Mesendoderm (in vitro differentiated cells): ENCODE results near the gene ROR1.

Experiments used
- DNase-seq: peaks from one replicate; pipeline ENCODE4 v3.0.0; 2013
- H2AK5ac ChIP-seq: 2 replicates; pipeline ENCODE4 v1.6.1; 2013; ENCODE audit warnings: low read length, inconsistent platforms
- H2BK120ac ChIP-seq: 2 replicates; pipeline ENCODE4 v1.6.1; 2013; ENCODE audit warnings: low read depth, mild to moderate bottlenecking, low read length, moderate library complexity, mixed read lengths
- H2BK15ac ChIP-seq: replicated peaks from 2 replicates; pipeline ENCODE4 v1.6.1; 2013; ENCODE audit warnings: low read depth, mild to moderate bottlenecking, moderate library complexity
- H2BK5ac ChIP-seq: 2 replicates; pipeline ENCODE4 v1.6.1; 2013; ENCODE audit warnings: low read length, inconsistent platforms
- H3K18ac ChIP-seq: 2 replicates; pipeline ENCODE4 v1.6.1; 2013; ENCODE audit warnings: mild to moderate bottlenecking, low read length, mixed read lengths
- H3K23ac ChIP-seq: one replicate; pipeline ENCODE4 v1.6.1; 2013; ENCODE audit warnings: low read length
- H3K27ac ChIP-seq: 2 replicates; pipeline ENCODE4 v1.5.1; 2013; ENCODE audit warnings: low read depth, mild to moderate bottlenecking, inconsistent platforms, low read length, moderate library complexity
- H3K27me3 ChIP-seq: 2 replicates; pipeline ENCODE4 v1.6.1; 2013; ENCODE audit warnings: low read length, control low read depth, mild to moderate bottlenecking, inconsistent platforms; ENCODE audit not compliant: insufficient read depth, poor library complexity
- H3K36me3 ChIP-seq: 2 replicates; pipeline ENCODE4 v1.6.1; 2013; ENCODE audit warnings: low read length, inconsistent platforms; ENCODE audit not compliant: control insufficient read depth, insufficient read depth
- H3K4ac ChIP-seq: one replicate; pipeline ENCODE4 v1.6.1; 2013; ENCODE audit warnings: low read depth, mild to moderate bottlenecking, low read length, moderate library complexity
- H3K4me1 ChIP-seq: 2 replicates; pipeline ENCODE4 v1.6.1; 2013; ENCODE audit warnings: low read depth, low read length, inconsistent platforms; ENCODE audit not compliant: control insufficient read depth
- H3K4me2 ChIP-seq: 2 replicates; pipeline ENCODE4 v1.6.1; 2013; ENCODE audit warnings: low read length
- H3K4me3 ChIP-seq: 2 replicates; pipeline ENCODE4 v1.5.1; 2013; ENCODE audit warnings: mild to moderate bottlenecking, low read length
- H3K56ac ChIP-seq: one replicate; pipeline ENCODE4 v1.6.1; 2013; ENCODE audit warnings: low read length
- H3K79me1 ChIP-seq: 2 replicates; pipeline ENCODE4 v1.6.1; 2013; ENCODE audit warnings: low read length, inconsistent platforms
- H3K79me2 ChIP-seq: 2 replicates; pipeline ENCODE4 v1.6.1; 2013; ENCODE audit warnings: mild to moderate bottlenecking, low read length; ENCODE audit not compliant: control insufficient read depth, insufficient read depth
- H3K9ac ChIP-seq: 2 replicates; pipeline ENCODE4 v1.6.1; 2013; ENCODE audit warnings: low read length, inconsistent platforms
- H4K5ac ChIP-seq: one replicate; pipeline ENCODE4 v1.6.1; 2013; ENCODE audit warnings: low read length
- H4K8ac ChIP-seq: one replicate; pipeline ENCODE4 v1.6.1; 2013; ENCODE audit warnings: low read depth, mild to moderate bottlenecking, control low read depth, low read length, moderate library complexity
- WGBS: extraction: QIAGEN DNeasy Blood & Tissue Kit; methylation state at CpG from one replicate; pipeline ENCODE4 v1.1.7; 2013; ENCODE audit warnings: low lambda C conversion rate, missing lambda C conversion rate; ENCODE audit not compliant: insufficient coverage; ENCODE audit errors: extremely low coverage; 5-methylcytosine and 5-hydroxymethylcytosine counted together

The ROR1 gene

GRCh38 chr1:63935143-63935542 is 161.3 kb downstream of the ROR1 start:
- Histone ChIP-seq H3K23ac (no peak overlapping the region), H2BK120ac (no peak overlapping the region), H3K36me3 (no peaks in the 10 kb centered on the region), H3K18ac (no peak overlapping the region), H3K79me2 (peaks cover 2% of the 10 kb centered on the region), H3K79me1 (no peaks in the 10 kb centered on the region), H4K8ac (no peak overlapping the region), H3K4me1 (no peaks in the 10 kb centered on the region), H3K27me3 (no peaks in the 10 kb centered on the region), H3K56ac (no peak overlapping the region), H3K27ac (no peak overlapping the region), H2BK5ac (no peak overlapping the region), H2BK15ac (no peak overlapping the region), H3K4me2 (no peak overlapping the region), H3K4me3 (no peak overlapping the region), H4K5ac (no peak overlapping the region), H3K9ac (no peak overlapping the region), H3K4ac (no peak overlapping the region), H2AK5ac (no peak overlapping the region)
- no peak for DNase-seq
- WGBS = no CpG with 5 or more reads among the region's 1 CpG

GRCh38 chr1:63935553-63935952 is 161.7 kb downstream of the ROR1 start:
- Histone ChIP-seq H4K5ac (no peak overlapping the region), H3K4me2 (no peak overlapping the region), H3K4me3 (no peak overlapping the region), H2BK5ac (no peak overlapping the region), H3K18ac (no peak overlapping the region), H3K4ac (no peak overlapping the region), H4K8ac (no peak overlapping the region), H3K4me1 (no peaks in the 10 kb centered on the region), H3K56ac (no peak overlapping the region), H3K79me1 (no peaks in the 10 kb centered on the region), H3K9ac (no peak overlapping the region), H3K36me3 (no peaks in the 10 kb centered on the region), H3K79me2 (peaks cover 2% of the 10 kb centered on the region), H2BK15ac (no peak overlapping the region), H2BK120ac (no peak overlapping the region), H3K23ac (no peak overlapping the region), H3K27ac (no peak overlapping the region), H2AK5ac (no peak overlapping the region), H3K27me3 (no peaks in the 10 kb centered on the region)
- no peak for DNase-seq
- no CpG with 5 or more reads among the region's 1 CpG for WGBS

GRCh38 chr1:63936276-63936675 is 162.5 kb downstream of the ROR1 start:
- Histone ChIP-seq H3K4ac (no peak overlapping the region), H4K5ac (no peak overlapping the region), H2BK5ac (no peak overlapping the region), H3K18ac (no peak overlapping the region), H3K9ac (no peak overlapping the region), H3K27ac (no peak overlapping the region), H3K36me3 (no peaks in the 10 kb centered on the region), H3K4me3 (no peak overlapping the region), H3K27me3 (no peaks in the 10 kb centered on the region), H2BK120ac (no peak overlapping the region), H4K8ac (no peak overlapping the region), H3K79me1 (no peaks in the 10 kb centered on the region), H3K79me2 (peaks cover 2% of the 10 kb centered on the region), H2AK5ac (no peak overlapping the region), H3K23ac (no peak overlapping the region), H3K4me2 (no peak overlapping the region), H2BK15ac (no peak overlapping the region), H3K56ac (no peak overlapping the region), H3K4me1 (no peaks in the 10 kb centered on the region)
- no peak for DNase-seq
- 100% methylated on average over 1 of the region's 1 CpG for WGBS

- no peak overlapping the region for H2BK5ac ChIP-seq
- H3K27ac ChIP-seq = no peak overlapping the region
- H2BK120ac ChIP-seq = no peak overlapping the region
- H2AK5ac ChIP-seq = no peak overlapping the region
- no peaks in the 10 kb centered on the region for H3K36me3 ChIP-seq
- peaks cover 2% of the 10 kb centered on the region for H3K79me2 ChIP-seq
- H3K4me1 ChIP-seq = no peaks in the 10 kb centered on the region
- no peak overlapping the region for H3K4me2 ChIP-seq
- no peak overlapping the region for H3K4ac ChIP-seq
- H2BK15ac ChIP-seq = no peak overlapping the region
- no peak overlapping the region for H3K9ac ChIP-seq
- no peak for DNase-seq
- H4K8ac ChIP-seq = no peak overlapping the region
- no peaks in the 10 kb centered on the region for H3K27me3 ChIP-seq
- no peak overlapping the region for H3K4me3 ChIP-seq
- H3K56ac ChIP-seq = no peak overlapping the region
- H3K18ac ChIP-seq = no peak overlapping the region
- H3K79me1 ChIP-seq = no peaks in the 10 kb centered on the region
- no peak overlapping the region for H3K23ac ChIP-seq
- H4K5ac ChIP-seq = no peak overlapping the region
- no CpG with 5 or more reads among the region's 2 CpGs for WGBS
Observed at GRCh38 chr1:63936801-63937200, 163.0 kb downstream of the ROR1 start.

GRCh38 chr1:63937461-63938022 is 163.7 kb downstream of the ROR1 start:
- Histone ChIP-seq H3K56ac (no peak overlapping the region), H3K36me3 (no peaks in the 10 kb centered on the region), H3K9ac (no peak overlapping the region), H3K79me1 (no peaks in the 10 kb centered on the region), H3K4ac (no peak overlapping the region), H2BK15ac (no peak overlapping the region), H3K79me2 (peaks cover 2% of the 10 kb centered on the region), H4K8ac (no peak overlapping the region), H4K5ac (no peak overlapping the region), H3K23ac (no peak overlapping the region), H3K27ac (no peak overlapping the region), H3K27me3 (no peaks in the 10 kb centered on the region), H3K4me1 (no peaks in the 10 kb centered on the region), H3K4me3 (no peak overlapping the region), H2AK5ac (no peak overlapping the region), H3K18ac (no peak overlapping the region), H2BK120ac (no peak overlapping the region), H3K4me2 (no peak overlapping the region), H2BK5ac (no peak overlapping the region)
- WGBS = no CpG with 5 or more reads among the region's 3 CpGs
- no peak for DNase-seq

GRCh38 chr1:63940440-63940839 is 166.6 kb downstream of the ROR1 start:
- no peak overlapping the region for H3K4me2 ChIP-seq
- H3K18ac ChIP-seq = no peak overlapping the region
- no peak for DNase-seq
- no peak overlapping the region for H3K56ac ChIP-seq
- H2AK5ac ChIP-seq = no peak overlapping the region
- no peak overlapping the region for H2BK5ac ChIP-seq
- H3K4ac ChIP-seq = no peak overlapping the region
- no peak overlapping the region for H3K9ac ChIP-seq
- H3K27me3 ChIP-seq = no peaks in the 10 kb centered on the region
- H4K5ac ChIP-seq = no peak overlapping the region
- H3K27ac ChIP-seq = no peak overlapping the region
- H4K8ac ChIP-seq = no peak overlapping the region
- H3K4me1 ChIP-seq = peaks cover 3% of the 10 kb centered on the region
- H2BK120ac ChIP-seq = no peak overlapping the region
- no peaks in the 10 kb centered on the region for H3K36me3 ChIP-seq
- H3K23ac ChIP-seq = no peak overlapping the region
- WGBS = no CpG with 5 or more reads among the region's 2 CpGs
- H2BK15ac ChIP-seq = no peak overlapping the region
- H3K4me3 ChIP-seq = no peak overlapping the region
- no peaks in the 10 kb centered on the region for H3K79me1 ChIP-seq
- peaks cover 2% of the 10 kb centered on the region for H3K79me2 ChIP-seq
